ENCODE measurements around the gene RPAP2. TPM values are rescaled to one million over a fixed set of nuclear protein-coding genes. Genes with fewer than 3 reads are reported as not detected.
A peak's percentile ranks its signal among the peaks of the same experiment; 100 is the strongest.

Gene RPAP2
- total and polyA plus RNA-seq, 8 donors: 19.3 to 33.8 (median 29.7) TPM

- TF ChIP-seq, protein P1, sequence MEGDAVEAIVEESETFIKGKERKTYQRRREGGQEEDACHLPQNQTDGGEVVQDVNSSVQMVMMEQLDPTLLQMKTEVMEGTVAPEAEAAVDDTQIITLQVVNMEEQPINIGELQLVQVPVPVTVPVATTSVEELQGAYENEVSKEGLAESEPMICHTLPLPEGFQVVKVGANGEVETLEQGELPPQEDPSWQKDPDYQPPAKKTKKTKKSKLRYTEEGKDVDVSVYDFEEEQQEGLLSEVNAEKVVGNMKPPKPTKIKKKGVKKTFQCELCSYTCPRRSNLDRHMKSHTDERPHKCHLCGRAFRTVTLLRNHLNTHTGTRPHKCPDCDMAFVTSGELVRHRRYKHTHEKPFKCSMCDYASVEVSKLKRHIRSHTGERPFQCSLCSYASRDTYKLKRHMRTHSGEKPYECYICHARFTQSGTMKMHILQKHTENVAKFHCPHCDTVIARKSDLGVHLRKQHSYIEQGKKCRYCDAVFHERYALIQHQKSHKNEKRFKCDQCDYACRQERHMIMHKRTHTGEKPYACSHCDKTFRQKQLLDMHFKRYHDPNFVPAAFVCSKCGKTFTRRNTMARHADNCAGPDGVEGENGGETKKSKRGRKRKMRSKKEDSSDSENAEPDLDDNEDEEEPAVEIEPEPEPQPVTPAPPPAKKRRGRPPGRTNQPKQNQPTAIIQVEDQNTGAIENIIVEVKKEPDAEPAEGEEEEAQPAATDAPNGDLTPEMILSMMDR (IDR thresholded peaks at IDR 0.05): peak; percentile 27 to 53
- no peaks in the 10 kb centered on the region for H3K9me3 ChIP-seq
- H3K4me1 ChIP-seq: no peaks in the 10 kb centered on the region
- peak in 2 of 4 donors; percentile 36 to 56 for DNase-seq
- ATAC-seq: peak; percentile 73
- H3K27me3 ChIP-seq: no peaks in the 10 kb centered on the region
- H3K36me3 ChIP-seq: peaks cover 0 to 47% of the 10 kb centered on the region in 2 donors
- H3K4me3 ChIP-seq: no peak overlapping the region
- H3K27ac ChIP-seq: no peak overlapping the region
- intact Hi-C loops (cut with DNase I): no loop called here
Measured at GRCh38 chr1:92291372-92291999, 7.4 kb upstream of the RPAP2 start.

- peak overlapping the region; percentile 90 to 96 for H3K27ac ChIP-seq
- ATAC-seq (peak; percentile 21), DNase-seq (peak in 1 of 4 donors; percentile 18)
- no peaks in the 10 kb centered on the region for H3K27me3 ChIP-seq
- TF ChIP-seq, protein P1 (IDR thresholded peaks at IDR 0.05): no peak
- H3K36me3 ChIP-seq: peaks cover 0 to 8% of the 10 kb centered on the region in 2 donors
- H3K4me1 ChIP-seq: peaks cover 0 to 25% of the 10 kb centered on the region in 2 donors
- peak overlapping the region; percentile 65 to 84 for H3K4me3 ChIP-seq
- intact Hi-C loops (cut with DNase I): no loop called here
- no peaks in the 10 kb centered on the region for H3K9me3 ChIP-seq
Measured at GRCh38 chr1:92298213-92298572, 666 bp upstream of the RPAP2 start.

GRCh38 chr1:92299477-92300150 lies 755 bp downstream of the RPAP2 start:
- Histone ChIP-seq H3K4me1 (peaks cover 0 to 25% of the 10 kb centered on the region in 2 donors), H3K36me3 (peaks cover 0 to 20% of the 10 kb centered on the region in 2 donors), H3K4me3 (peak overlapping the region; percentile 65 to 84), H3K27ac (peak overlapping the region in 1 of 2 donors; percentile 90), H3K27me3 (no peaks in the 10 kb centered on the region), H3K9me3 (no peaks in the 10 kb centered on the region)
- DNase-seq (no peak), ATAC-seq (no peak)
- TF ChIP-seq, protein P1 (IDR thresholded peaks at IDR 0.05): no peak
- intact Hi-C loops (cut with DNase I): no loop called here

DNA sequence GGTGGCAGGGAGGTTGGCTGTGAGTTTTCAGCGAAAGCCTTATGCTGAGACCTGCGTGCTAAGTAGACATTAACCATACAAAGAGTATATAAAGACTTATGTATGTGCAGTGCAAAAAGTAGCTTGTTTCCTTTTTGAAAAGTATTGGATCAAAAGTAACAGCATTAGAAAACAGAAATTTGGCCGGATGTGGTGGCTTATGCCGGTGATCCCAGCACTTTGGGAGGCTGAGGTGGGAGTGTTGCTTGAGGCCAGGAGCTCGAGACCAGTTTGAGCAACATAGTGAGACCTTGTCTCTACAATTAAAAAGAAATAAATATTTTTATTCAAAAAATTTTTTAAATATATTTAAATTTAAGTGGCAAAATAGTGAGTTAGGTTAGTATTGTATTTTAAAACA lies 2.2 kb downstream of the RPAP2 start:
- H3K27ac ChIP-seq: no peak overlapping the region
- H3K4me1 ChIP-seq: peaks cover 0 to 25% of the 10 kb centered on the region in 2 donors
- H3K4me3 ChIP-seq: no peak overlapping the region
- H3K27me3 ChIP-seq: no peaks in the 10 kb centered on the region
- intact Hi-C loops (cut with DNase I): no loop called here
- no peaks in the 10 kb centered on the region for H3K9me3 ChIP-seq
- peaks cover 0 to 30% of the 10 kb centered on the region in 2 donors for H3K36me3 ChIP-seq
- DNase-seq (no peak), ATAC-seq (no peak)
- TF ChIP-seq, protein P1 (IDR thresholded peaks at IDR 0.05): no peak

DNA sequence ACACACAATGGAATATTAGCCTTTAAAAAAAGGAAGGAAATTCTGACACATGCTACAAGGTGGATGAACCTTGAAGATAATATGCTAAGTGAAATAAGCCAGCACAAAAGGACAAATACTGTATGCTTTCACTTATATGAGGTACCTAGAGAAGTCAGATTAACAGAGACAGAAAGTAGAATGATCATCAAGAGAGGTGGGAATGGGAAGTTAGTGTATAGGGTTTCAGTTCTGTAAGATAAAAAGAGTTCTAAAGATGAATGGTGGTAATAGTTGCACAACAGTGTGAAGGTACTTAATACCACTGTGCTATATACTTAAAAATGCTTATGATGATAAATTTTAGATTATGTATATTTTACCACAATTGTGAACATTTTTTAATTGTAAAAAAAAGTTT lies 7.2 kb downstream of the RPAP2 start:
- TF ChIP-seq, protein P1 (IDR thresholded peaks at IDR 0.05): no peak
- no peaks in the 10 kb centered on the region for H3K9me3 ChIP-seq
- no peak overlapping the region for H3K27ac ChIP-seq
- no peak overlapping the region for H3K4me3 ChIP-seq
- no peaks in the 10 kb centered on the region for H3K27me3 ChIP-seq
- H3K36me3 ChIP-seq: peaks cover 0 to 39% of the 10 kb centered on the region in 2 donors
- DNase-seq (no peak), ATAC-seq (no peak)
- intact Hi-C loops (cut with DNase I): no loop called here
- peaks cover 0 to 2% of the 10 kb centered on the region in 2 donors for H3K4me1 ChIP-seq

Measured in left lung (tissue), 10 donors.